ENCODE results near the gene UNC13C. TPM values are rescaled to one million over a fixed set of nuclear protein-coding genes. Genes with fewer than 3 reads are reported as not detected.

UNC13C gene
- total RNA-seq, 1 donor from 2014 or later, result not detected

DNA sequence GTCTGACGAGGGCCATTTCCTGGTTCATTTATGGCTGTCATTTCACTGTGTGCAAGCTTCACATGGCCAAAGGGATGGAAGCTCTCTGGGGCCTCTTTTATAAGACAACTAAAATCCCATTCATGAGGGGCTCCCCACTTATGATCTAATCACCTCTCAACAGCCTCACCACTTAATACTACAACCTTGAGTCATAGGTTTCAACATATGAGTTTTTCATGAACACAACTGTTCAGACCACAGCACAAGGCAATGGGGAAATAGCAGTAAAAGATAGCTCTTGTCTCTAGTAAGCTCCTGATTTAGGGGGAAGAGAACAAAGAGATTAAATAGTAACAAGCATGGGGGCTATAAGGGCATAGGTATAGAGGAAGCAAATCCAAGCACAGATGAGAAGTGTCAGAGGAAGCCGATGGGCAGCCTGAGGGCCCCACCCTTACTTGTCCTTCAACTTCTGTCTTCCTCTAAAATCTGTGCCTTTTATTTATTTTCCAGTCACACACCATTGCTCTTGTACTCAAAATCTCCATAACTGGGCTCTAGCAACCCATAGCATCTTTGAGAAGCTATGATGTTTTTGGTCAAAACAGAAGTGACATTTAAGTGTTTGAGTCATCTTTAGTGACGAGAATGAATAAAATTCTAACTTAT, 329.1 kb downstream of the UNC13C start:
- H3K27ac Mint-ChIP-seq, result no peak overlapping the region
- ChIA-PET POLR2A (no interaction called here), CTCF (no interaction called here)
- no peaks in the 10 kb centered on the region for H3K9me3 Mint-ChIP-seq
- TF ChIP-seq, protein P1, sequence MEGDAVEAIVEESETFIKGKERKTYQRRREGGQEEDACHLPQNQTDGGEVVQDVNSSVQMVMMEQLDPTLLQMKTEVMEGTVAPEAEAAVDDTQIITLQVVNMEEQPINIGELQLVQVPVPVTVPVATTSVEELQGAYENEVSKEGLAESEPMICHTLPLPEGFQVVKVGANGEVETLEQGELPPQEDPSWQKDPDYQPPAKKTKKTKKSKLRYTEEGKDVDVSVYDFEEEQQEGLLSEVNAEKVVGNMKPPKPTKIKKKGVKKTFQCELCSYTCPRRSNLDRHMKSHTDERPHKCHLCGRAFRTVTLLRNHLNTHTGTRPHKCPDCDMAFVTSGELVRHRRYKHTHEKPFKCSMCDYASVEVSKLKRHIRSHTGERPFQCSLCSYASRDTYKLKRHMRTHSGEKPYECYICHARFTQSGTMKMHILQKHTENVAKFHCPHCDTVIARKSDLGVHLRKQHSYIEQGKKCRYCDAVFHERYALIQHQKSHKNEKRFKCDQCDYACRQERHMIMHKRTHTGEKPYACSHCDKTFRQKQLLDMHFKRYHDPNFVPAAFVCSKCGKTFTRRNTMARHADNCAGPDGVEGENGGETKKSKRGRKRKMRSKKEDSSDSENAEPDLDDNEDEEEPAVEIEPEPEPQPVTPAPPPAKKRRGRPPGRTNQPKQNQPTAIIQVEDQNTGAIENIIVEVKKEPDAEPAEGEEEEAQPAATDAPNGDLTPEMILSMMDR (IDR thresholded peaks at IDR 0.05), result no peak
- no peak overlapping the region for H3K4me3 Mint-ChIP-seq
- DNase-seq (no peak), ATAC-seq (ENCODE audit: low read depth) (no peak)
- H3K27me3 Mint-ChIP-seq, result no peaks in the 10 kb centered on the region
- intact Hi-C loops (cut with micrococcal nuclease), result no loop called here
- H3K4me1 Mint-ChIP-seq, result no peaks in the 10 kb centered on the region
- no peaks in the 10 kb centered on the region for H3K36me3 Mint-ChIP-seq (ENCODE audit: low read depth)

DNA sequence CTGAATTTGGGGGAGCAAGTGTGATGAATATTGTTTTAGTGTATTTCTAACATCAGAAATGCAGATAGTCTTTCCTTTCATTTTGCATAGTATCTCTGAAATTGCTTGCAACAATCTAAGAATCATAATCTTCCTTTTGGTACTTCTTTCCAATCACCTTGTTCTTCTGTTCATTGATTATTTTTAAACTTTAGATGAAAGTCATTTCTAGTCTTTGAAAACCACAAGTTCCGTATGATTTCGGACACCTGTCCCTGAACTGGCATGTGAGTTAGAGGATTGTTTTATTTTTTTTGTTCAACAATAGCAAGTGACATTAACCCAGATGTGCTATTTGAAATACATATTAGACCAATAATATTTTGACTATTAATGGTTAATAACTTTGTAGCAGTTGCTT, 329.7 kb downstream of the UNC13C start:
- TF ChIP-seq, protein P1 (IDR thresholded peaks at IDR 0.05), result no peak
- Mint-ChIP-seq H3K36me3 (ENCODE audit: low read depth) (no peaks in the 10 kb centered on the region), H3K27me3 (no peaks in the 10 kb centered on the region), H3K4me1 (no peaks in the 10 kb centered on the region), H3K4me3 (no peak overlapping the region), H3K27ac (no peak overlapping the region), H3K9me3 (no peaks in the 10 kb centered on the region)
- ChIA-PET CTCF (no interaction called here), POLR2A (no interaction called here)
- intact Hi-C loops (cut with micrococcal nuclease), result no loop called here
- DNase-seq, result no peak
- no peak for ATAC-seq (ENCODE audit: low read depth)

DNA sequence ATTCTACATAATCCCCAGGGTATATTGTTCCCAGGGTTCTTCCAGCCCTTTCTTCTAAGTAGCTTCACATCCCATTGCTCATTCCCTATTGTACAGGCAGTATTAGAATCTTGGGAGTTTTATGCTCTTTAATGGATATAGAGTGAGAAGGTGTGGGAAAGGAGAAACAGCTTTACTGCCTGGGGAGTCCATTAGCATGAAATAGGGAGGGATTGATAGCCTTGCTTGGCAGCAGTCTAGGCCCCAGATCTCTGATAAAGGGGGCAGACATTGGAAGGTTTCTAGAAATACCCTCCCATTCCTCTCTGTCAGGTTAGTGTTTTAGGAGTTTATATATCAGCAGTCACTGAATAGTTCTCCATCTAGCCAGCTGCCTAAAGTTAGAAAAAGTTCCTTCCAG, 334.3 kb downstream of the UNC13C start:
- intact Hi-C loops (cut with micrococcal nuclease), result no loop called here
- Mint-ChIP-seq H3K27ac (no peak overlapping the region), H3K36me3 (ENCODE audit: low read depth) (no peaks in the 10 kb centered on the region), H3K9me3 (peaks cover 5% of the 10 kb centered on the region), H3K4me1 (no peaks in the 10 kb centered on the region), H3K27me3 (no peaks in the 10 kb centered on the region), H3K4me3 (no peak overlapping the region)
- DNase-seq (no peak), ATAC-seq (ENCODE audit: low read depth) (no peak)
- CTCF ChIA-PET, result no interaction called here
- TF ChIP-seq, protein P1 (IDR thresholded peaks at IDR 0.05), result no peak
- POLR2A ChIA-PET, result no interaction called here

DNA sequence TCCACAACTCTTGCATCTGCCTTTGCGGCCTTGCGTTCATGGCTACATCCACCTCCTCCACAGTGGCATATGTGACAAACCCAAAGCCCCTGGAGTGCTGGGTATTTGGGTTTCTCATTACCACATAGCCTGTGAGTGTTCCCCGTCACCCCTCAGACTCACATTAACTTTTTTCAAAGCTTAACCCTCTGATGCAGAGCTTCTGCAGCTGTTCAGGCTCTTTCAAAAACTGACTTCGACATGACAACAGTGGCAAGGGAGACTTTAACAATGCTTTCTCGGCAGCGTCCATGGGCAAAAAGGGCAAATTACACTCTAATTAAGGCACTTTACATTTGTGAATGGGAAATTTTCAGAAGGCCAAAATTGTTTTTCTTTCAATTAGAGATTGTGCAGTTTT, 343.2 kb downstream of the UNC13C start:
- Mint-ChIP-seq H3K4me1 (no peaks in the 10 kb centered on the region), H3K4me3 (no peak overlapping the region), H3K27me3 (no peaks in the 10 kb centered on the region), H3K27ac (no peak overlapping the region), H3K36me3 (ENCODE audit: low read depth) (no peaks in the 10 kb centered on the region), H3K9me3 (no peaks in the 10 kb centered on the region)
- intact Hi-C loops (cut with micrococcal nuclease), result no loop called here
- CTCF ChIA-PET, result no interaction called here
- ATAC-seq (ENCODE audit: low read depth), result no peak
- POLR2A ChIA-PET, result no interaction called here
- TF ChIP-seq, protein P1 (IDR thresholded peaks at IDR 0.05), result no peak
- DNase-seq, result no peak

DNA sequence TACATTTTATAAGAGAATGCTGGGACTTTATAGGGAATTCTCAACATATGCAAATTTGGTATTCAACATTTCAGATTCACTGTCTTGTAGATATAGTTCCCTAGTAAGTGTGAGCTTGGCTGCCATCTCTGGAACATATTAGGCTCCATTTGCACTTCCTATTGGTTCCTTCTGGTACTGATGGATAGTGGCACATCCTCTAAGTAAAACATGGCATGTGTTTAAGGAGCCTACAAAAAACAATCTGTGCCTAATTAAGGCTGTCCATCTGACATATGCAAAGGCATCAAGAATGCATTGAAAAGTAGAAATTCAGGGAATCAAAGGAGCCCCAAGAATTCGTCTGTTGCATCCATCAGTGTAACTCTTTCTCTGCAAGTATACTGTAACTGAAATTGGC, 344.1 kb downstream of the UNC13C start:
- TF ChIP-seq, protein P1 (IDR thresholded peaks at IDR 0.05), result no peak
- ChIA-PET POLR2A (no interaction called here), CTCF (no interaction called here)
- Mint-ChIP-seq H3K9me3 (no peaks in the 10 kb centered on the region), H3K4me3 (no peak overlapping the region), H3K27me3 (no peaks in the 10 kb centered on the region), H3K36me3 (ENCODE audit: low read depth) (no peaks in the 10 kb centered on the region), H3K27ac (no peak overlapping the region), H3K4me1 (no peaks in the 10 kb centered on the region)
- DNase-seq (no peak), ATAC-seq (ENCODE audit: low read depth) (no peak)
- intact Hi-C loops (cut with micrococcal nuclease), result no loop called here

Data from activated B cell treated with CpG ODN at 0.5 μM for 24 hours (primary cell).